ENCODE measurements around the gene STAB1. TPM values are rescaled to one million over a fixed set of nuclear protein-coding genes. Genes with fewer than 3 reads are reported as not detected.

STAB1 gene
- total and polyA plus RNA-seq, 12 donors = 30.8 to 1,593 (median 466) TPM

DNA sequence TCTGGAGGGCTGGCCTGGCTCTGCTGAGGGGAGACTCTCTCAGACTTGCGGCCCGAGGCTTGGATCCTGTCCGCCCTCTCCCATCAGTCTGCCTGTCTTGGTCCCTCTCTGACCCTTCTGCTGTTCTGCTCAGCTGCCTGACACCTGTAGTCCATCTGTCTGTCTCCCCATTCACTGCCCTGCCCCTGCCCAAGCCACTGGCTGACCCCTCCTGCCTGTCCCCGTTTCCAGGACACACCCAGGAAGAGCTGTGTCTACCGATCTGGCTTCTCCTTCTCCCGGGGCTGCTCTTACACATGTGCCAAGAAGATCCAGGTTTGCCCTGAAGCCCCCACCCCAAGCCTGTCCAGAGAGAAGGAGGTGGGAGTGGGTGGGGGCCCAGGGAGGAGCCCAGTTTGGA lies 20.1 kb downstream of the STAB1 start:
- Histone ChIP-seq H3K27ac (no peak overlapping the region), H3K27me3 (no peaks in the 10 kb centered on the region), H3K4me1 (replicated peaks in 1 of 2) (no peaks in the 10 kb centered on the region), H3K4me3 (no peak overlapping the region), H3K9me3 (replicated peaks in 1 of 3) (no peaks in the 10 kb centered on the region), H3K36me3 (replicated peaks in 1 of 2) (peaks cover 0 to 10% of the 10 kb centered on the region in 2 donors)
- DNase-seq = no peak
- intact Hi-C loops (cut with DNase I) = no loop called here
- TF ChIP-seq POLR2A (IDR thresholded peaks at IDR 0.05) = no peak
- TF ChIP-seq, protein P1, sequence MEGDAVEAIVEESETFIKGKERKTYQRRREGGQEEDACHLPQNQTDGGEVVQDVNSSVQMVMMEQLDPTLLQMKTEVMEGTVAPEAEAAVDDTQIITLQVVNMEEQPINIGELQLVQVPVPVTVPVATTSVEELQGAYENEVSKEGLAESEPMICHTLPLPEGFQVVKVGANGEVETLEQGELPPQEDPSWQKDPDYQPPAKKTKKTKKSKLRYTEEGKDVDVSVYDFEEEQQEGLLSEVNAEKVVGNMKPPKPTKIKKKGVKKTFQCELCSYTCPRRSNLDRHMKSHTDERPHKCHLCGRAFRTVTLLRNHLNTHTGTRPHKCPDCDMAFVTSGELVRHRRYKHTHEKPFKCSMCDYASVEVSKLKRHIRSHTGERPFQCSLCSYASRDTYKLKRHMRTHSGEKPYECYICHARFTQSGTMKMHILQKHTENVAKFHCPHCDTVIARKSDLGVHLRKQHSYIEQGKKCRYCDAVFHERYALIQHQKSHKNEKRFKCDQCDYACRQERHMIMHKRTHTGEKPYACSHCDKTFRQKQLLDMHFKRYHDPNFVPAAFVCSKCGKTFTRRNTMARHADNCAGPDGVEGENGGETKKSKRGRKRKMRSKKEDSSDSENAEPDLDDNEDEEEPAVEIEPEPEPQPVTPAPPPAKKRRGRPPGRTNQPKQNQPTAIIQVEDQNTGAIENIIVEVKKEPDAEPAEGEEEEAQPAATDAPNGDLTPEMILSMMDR (IDR thresholded peaks at IDR 0.05) = no peak
- 44 to 73% (median 68%) methylated on average over 3 to 6 of the region's 6 CpGs for WGBS, 4 donors

- Histone ChIP-seq H3K4me3 (no peak overlapping the region), H3K27me3 (no peaks in the 10 kb centered on the region), H3K36me3 (replicated peaks in 1 of 2) (peaks cover 0 to 8% of the 10 kb centered on the region in 2 donors), H3K4me1 (replicated peaks in 1 of 2) (no peaks in the 10 kb centered on the region), H3K9me3 (replicated peaks in 1 of 3) (no peaks in the 10 kb centered on the region), H3K27ac (no peak overlapping the region)
- WGBS, 4 donors = 90 to 97% (median 92%) methylated on average over 8 to 19 of the region's 19 CpGs
- intact Hi-C loops (cut with DNase I) = no loop called here
- TF ChIP-seq, protein P1 (IDR thresholded peaks at IDR 0.05) = no peak
- no peak for TF ChIP-seq POLR2A (IDR thresholded peaks at IDR 0.05)
- DNase-seq = no peak
These were observed 21.5 kb downstream of the STAB1 start for GRCh38 chr3:52516509-52517195.

DNA sequence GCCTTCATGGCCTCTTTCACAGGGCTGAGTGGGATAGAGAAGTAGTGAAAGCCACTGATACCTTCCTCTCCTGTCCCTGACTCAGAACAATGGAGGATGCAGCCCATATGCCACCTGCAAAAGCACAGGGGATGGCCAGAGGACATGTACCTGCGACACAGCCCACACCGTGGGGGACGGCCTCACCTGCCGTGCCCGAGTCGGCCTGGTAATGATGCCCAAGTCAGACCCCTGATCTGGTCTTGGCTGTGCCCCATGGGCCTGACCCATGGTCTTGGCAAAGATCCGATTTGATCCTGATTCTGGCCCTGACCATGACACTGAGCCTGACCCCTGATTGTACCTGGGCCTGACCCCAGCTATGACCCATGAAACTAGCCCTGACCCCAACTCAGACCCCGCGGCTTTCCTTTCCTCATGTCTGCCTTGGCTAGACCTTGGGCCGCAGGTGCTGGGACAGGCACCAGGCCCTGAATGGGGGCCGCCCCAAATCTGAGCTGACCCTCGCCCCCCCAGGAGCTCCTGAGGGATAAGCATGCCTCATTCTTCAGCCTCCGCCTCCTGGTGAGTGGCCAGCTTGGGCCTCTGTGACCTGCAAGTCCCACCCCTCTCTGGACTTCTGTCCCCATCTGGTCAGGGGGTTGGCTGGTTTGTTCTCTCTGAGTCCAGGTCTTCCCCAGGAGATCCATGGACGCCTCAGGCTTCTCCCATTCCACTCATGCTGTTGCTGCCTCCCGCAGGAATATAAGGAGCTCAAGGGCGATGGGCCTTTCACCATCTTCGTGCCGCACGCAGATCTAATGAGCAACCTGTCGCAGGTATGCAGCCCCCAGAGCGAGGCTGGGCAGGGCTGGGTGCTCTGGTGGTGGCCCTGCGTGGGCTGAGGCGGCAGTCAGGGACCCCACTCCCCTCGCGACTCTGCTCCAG lies 22.9 kb downstream of the STAB1 start:
- no peak for TF ChIP-seq POLR2A (IDR thresholded peaks at IDR 0.05)
- H3K9me3 ChIP-seq (replicated peaks in 1 of 3) = no peaks in the 10 kb centered on the region
- H3K27ac ChIP-seq = no peak overlapping the region
- H3K27me3 ChIP-seq = no peaks in the 10 kb centered on the region
- H3K4me3 ChIP-seq = peak overlapping the region in 1 of 4 donors; percentile 24
- no peak for DNase-seq
- WGBS, 4 donors = 85 to 92% (median 88%) methylated on average over 19 to 25 of the region's 25 CpGs
- H3K36me3 ChIP-seq (replicated peaks in 1 of 2) = peaks cover 0 to 16% of the 10 kb centered on the region in 2 donors
- H3K4me1 ChIP-seq (replicated peaks in 1 of 2) = no peaks in the 10 kb centered on the region
- intact Hi-C loops (cut with DNase I) = no loop called here

GRCh38 chr3:52518723-52519444 lies 23.7 kb downstream of the STAB1 start:
- 47 to 81% (median 63%) methylated on average over 16 to 50 of the region's 50 CpGs for WGBS, 4 donors

More at GRCh38 chr3:52518723-52519444, 23.7 kb downstream of the STAB1 start:
- intact Hi-C loops (cut with DNase I) = no loop called here
- Histone ChIP-seq H3K36me3 (replicated peaks in 1 of 2) (peaks cover 0 to 25% of the 10 kb centered on the region in 2 donors), H3K27ac (peak overlapping the region in 1 of 5 donors; percentile 20), H3K4me3 (peak overlapping the region in 1 of 4 donors; percentile 24), H3K4me1 (replicated peaks in 1 of 2) (no peaks in the 10 kb centered on the region), H3K27me3 (no peaks in the 10 kb centered on the region), H3K9me3 (replicated peaks in 1 of 3) (no peaks in the 10 kb centered on the region)
- TF ChIP-seq, protein P1 (IDR thresholded peaks at IDR 0.05) = no peak
- TF ChIP-seq POLR2A (IDR thresholded peaks at IDR 0.05) = no peak
- DNase-seq = peak in 1 of 7 donors; percentile 56
